Hepatocyte (in vitro differentiated cells): ENCODE data around the gene ACTR5. TPM values are rescaled to one million over a fixed set of nuclear protein-coding genes. Genes with fewer than 3 reads are reported as not detected.

Source experiments
- DNase-seq: peaks from one replicate; pipeline ENCODE4 v3.0.0-alpha.2; 2016; ENCODE audit warnings: low spot score
- H2AFZ ChIP-seq: fragments of 200-600 bp; sonication (generic); 2 replicates; pipeline ENCODE4 v1.6.0; 2016; ENCODE audit warnings: antibody characterized with exemption, mild to moderate bottlenecking
- H3K27ac ChIP-seq: fragments of 200-600 bp; sonication (generic); 2 replicates; pipeline ENCODE4 v1.5.1; 2016; ENCODE audit warnings: mild to moderate bottlenecking
- H3K27me3 ChIP-seq: fragments of 200-600 bp; sonication (generic); 2 replicates; pipeline ENCODE4 v1.6.1; 2016
- H3K36me3 ChIP-seq: fragments of 200-600 bp; sonication (generic); replicated peaks from 2 replicates; pipeline ENCODE4 v1.5.1; 2016; ENCODE audit warnings: low read depth; ENCODE audit not compliant: insufficient read depth
- H3K4me1 ChIP-seq: fragments of 200-600 bp; sonication (generic); 2 replicates; pipeline ENCODE4 v1.5.1; 2016; ENCODE audit warnings: mild to moderate bottlenecking, moderate library complexity; ENCODE audit not compliant: insufficient read depth
- H3K4me2 ChIP-seq: fragments of 200-600 bp; sonication (generic); 2 replicates; pipeline ENCODE4 v1.6.0; 2016
- H3K4me3 ChIP-seq: fragments of 200-600 bp; sonication (generic); 2 replicates; pipeline ENCODE4 v1.5.1; 2016; ENCODE audit warnings: mild to moderate bottlenecking
- H3K79me2 ChIP-seq: fragments of 200-600 bp; sonication (generic); 2 replicates; pipeline ENCODE4 v1.6.0; 2017; ENCODE audit warnings: mild to moderate bottlenecking
- H3K9me2 ChIP-seq: fragments of 200-600 bp; sonication (generic); replicated peaks from 2 replicates; pipeline ENCODE4 v1.6.0; 2017; ENCODE audit warnings: mild to moderate bottlenecking; ENCODE audit not compliant: insufficient read depth
- H3K9me3 ChIP-seq: fragments of 200-600 bp; sonication (generic); 2 replicates; pipeline ENCODE4 v1.5.1; 2016; ENCODE audit warnings: low read depth, mild to moderate bottlenecking
- H4K20me1 ChIP-seq: fragments of 200-600 bp; sonication (generic); 2 replicates; pipeline ENCODE4 v1.6.0; 2016; ENCODE audit warnings: mild to moderate bottlenecking; ENCODE audit not compliant: insufficient read depth, poor library complexity, severe bottlenecking
- CTCF ChIP-seq: fragments of 200-600 bp; sonication (generic); IDR thresholded peaks from 2 replicates; pipeline ENCODE4 v1.5.1; 2016; ENCODE audit warnings: antibody characterized with exemption, mild to moderate bottlenecking; ENCODE audit not compliant: poor library complexity
- EZH2 ChIP-seq: fragments of 200-600 bp; sonication (generic); IDR thresholded peaks from 2 replicates; pipeline ENCODE4 v1.6.1; 2016; ENCODE audit warnings: antibody characterized with exemption, mild to moderate bottlenecking, borderline replicate concordance
- EZH2phosphoT487 ChIP-seq: fragments of 200-600 bp; sonication (generic); IDR thresholded peaks from one replicate; pipeline ENCODE4 v1.6.1; 2018; ENCODE audit warnings: antibody characterized with exemption, mild to moderate bottlenecking, low read depth, moderate library complexity; ENCODE audit not compliant: unreplicated experiment, severe bottlenecking
- WGBS: methylation state at CpG from one replicate; pipeline ENCODE4 v1.1.6; 2016; ENCODE audit warnings: low lambda C conversion rate; ENCODE audit errors: missing lambda C conversion rate; 5-methylcytosine and 5-hydroxymethylcytosine counted together
- polyA plus RNA-seq: library from polyadenylated mRNA; unstranded; fragments of >200 nt; fragmentation: Nextera tagmentation; extraction: Ambion mirVana; gene quantifications from 2 replicates; pipeline ENCODE4 v1.2.1, GENCODE V29; 2016
- total RNA-seq: library from RNA; depleted of rRNA; stranded (reverse); fragments of >200 nt; gene quantifications from 2 replicates; pipeline ENCODE4 v1.2.3, GENCODE V29; 2014

The ACTR5 gene
- total and polyA plus RNA-seq, 2 experiments from 2014 or later = 8.5 to 10.1 TPM

DNA sequence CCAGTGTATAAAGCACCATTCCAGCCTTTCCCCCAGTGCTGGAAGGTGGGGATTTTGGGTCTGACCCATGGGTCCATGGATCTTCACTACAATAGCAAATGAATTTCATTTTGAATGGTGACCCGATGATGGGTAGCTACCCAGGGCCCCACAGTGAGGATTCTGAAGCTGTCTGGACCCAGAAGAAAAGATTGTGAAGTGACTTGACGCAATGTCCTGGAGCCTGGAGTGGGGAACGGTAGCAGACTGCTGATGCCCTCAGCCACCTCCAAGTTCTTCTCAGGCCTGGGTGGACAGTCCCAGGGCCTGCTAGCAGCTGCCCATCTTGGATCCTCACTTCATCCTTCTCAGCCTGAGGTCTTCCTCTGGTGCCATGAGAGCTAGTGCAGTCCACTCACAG is 47.3 kb upstream of the ACTR5 start:
- Histone ChIP-seq H3K4me1 (no peaks in the 10 kb centered on the region), H3K9me3 (no peaks in the 10 kb centered on the region), H3K4me3 (no peak overlapping the region), H3K9me2 (no peaks in the 10 kb centered on the region), H3K27me3 (peaks cover 32% of the 10 kb centered on the region), H3K27ac (no peak overlapping the region), H3K36me3 (no peaks in the 10 kb centered on the region), H2AFZ (no peak overlapping the region), H3K4me2 (no peak overlapping the region), H3K79me2 (no peaks in the 10 kb centered on the region), H4K20me1 (no peaks in the 10 kb centered on the region)
- no peak for DNase-seq
- no peak for TF ChIP-seq CTCF
- no peak for TF ChIP-seq EZH2phosphoT487
- no peak for TF ChIP-seq EZH2
- 76% methylated on average over 3 of the region's 3 CpGs for WGBS

DNA sequence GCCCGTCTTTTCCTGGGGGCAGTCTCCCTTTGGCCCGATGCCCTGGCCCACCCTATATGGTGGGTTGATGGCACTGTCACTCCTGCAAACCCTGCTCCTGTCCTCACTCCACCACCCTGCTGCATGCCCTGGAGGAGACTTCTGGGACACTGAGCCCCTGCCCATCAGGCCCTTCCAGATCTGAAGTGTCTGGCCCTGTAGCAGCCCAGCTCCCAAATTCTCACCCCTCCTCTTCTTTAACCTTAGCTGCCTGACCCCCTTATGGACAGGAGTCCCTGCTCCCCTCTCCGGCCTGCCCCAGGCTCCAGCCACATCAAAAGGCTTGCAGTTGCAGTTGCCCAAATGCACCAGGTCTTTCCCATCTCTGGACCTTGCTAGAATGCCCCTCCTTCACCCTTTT is 44.7 kb upstream of the ACTR5 start:
- no peaks in the 10 kb centered on the region for H4K20me1 ChIP-seq
- peaks cover 36% of the 10 kb centered on the region for H3K27me3 ChIP-seq
- H3K9me3 ChIP-seq = no peaks in the 10 kb centered on the region
- H3K4me1 ChIP-seq = no peaks in the 10 kb centered on the region
- H3K9me2 ChIP-seq = no peaks in the 10 kb centered on the region
- DNase-seq = no peak
- TF ChIP-seq EZH2 = no peak
- TF ChIP-seq CTCF = no peak
- TF ChIP-seq EZH2phosphoT487 = no peak
- no peaks in the 10 kb centered on the region for H3K36me3 ChIP-seq
- no peak overlapping the region for H3K4me2 ChIP-seq
- no peak overlapping the region for H3K27ac ChIP-seq
- WGBS = 62% methylated on average over 3 of the region's 3 CpGs
- no peak overlapping the region for H2AFZ ChIP-seq
- H3K4me3 ChIP-seq = no peak overlapping the region
- H3K79me2 ChIP-seq = no peaks in the 10 kb centered on the region

DNA sequence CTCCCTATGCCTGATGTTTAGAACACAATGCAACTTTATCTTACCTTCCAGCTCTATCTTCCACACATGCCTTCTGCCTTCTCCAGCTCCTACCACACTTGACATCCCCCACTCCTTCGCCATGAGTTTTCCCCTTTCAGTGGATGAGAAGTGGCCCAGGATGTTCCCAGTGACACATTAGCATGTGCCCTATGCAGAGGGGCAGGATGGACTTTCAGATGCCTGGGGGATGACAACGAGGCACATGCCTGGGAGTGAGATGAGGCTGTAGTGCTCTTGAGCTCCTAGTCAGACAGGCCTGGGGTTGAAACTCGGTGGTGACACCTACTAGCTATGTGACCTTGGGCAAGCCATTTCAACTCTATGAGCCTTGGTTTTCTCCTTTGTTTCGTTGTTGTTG is 44.1 kb upstream of the ACTR5 start:
- no peaks in the 10 kb centered on the region for H3K79me2 ChIP-seq
- no peak for DNase-seq
- H3K9me2 ChIP-seq = no peaks in the 10 kb centered on the region
- no peaks in the 10 kb centered on the region for H4K20me1 ChIP-seq
- no peak overlapping the region for H2AFZ ChIP-seq
- H3K36me3 ChIP-seq = no peaks in the 10 kb centered on the region
- TF ChIP-seq EZH2phosphoT487 = no peak
- no peak for TF ChIP-seq EZH2
- no peak for TF ChIP-seq CTCF
- H3K9me3 ChIP-seq = no peaks in the 10 kb centered on the region
- 70% methylated on average over 4 of the region's 4 CpGs for WGBS
- H3K27ac ChIP-seq = no peak overlapping the region
- no peak overlapping the region for H3K4me3 ChIP-seq
- no peaks in the 10 kb centered on the region for H3K4me1 ChIP-seq
- no peak overlapping the region for H3K4me2 ChIP-seq
- H3K27me3 ChIP-seq = peaks cover 39% of the 10 kb centered on the region

DNA sequence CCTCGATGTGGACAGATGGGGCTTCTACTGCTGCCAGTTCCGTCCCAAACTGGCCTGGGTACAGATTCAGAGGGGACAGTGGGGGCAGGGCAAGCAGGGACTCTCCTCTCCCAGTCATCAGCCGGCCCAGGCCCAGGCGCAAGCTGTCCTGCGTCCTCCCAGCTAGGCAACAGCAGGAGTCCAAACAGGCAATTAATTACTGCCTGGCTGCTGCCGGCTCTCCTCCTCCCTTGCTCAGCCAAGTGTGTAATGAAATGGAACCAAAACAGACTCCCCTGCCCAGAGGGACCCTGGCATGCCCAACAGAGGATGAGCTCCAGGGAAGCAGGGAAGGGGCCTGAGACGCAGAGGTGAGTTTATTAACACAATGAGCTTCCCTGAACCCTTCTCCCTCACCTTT is 41.8 kb upstream of the ACTR5 start:
- WGBS = 36% methylated on average over 7 of the region's 7 CpGs
- no peaks in the 10 kb centered on the region for H3K9me3 ChIP-seq
- no peaks in the 10 kb centered on the region for H3K36me3 ChIP-seq
- H2AFZ ChIP-seq = no peak overlapping the region
- H3K27ac ChIP-seq = no peak overlapping the region
- DNase-seq = no peak
- TF ChIP-seq EZH2 = no peak
- TF ChIP-seq CTCF = no peak
- TF ChIP-seq EZH2phosphoT487 = no peak
- no peaks in the 10 kb centered on the region for H4K20me1 ChIP-seq
- no peaks in the 10 kb centered on the region for H3K4me1 ChIP-seq
- H3K4me2 ChIP-seq = no peak overlapping the region
- no peaks in the 10 kb centered on the region for H3K79me2 ChIP-seq
- no peaks in the 10 kb centered on the region for H3K9me2 ChIP-seq
- peaks cover 26% of the 10 kb centered on the region for H3K27me3 ChIP-seq
- no peak overlapping the region for H3K4me3 ChIP-seq
